A673 (cell line): ENCODE measurements around the gene MMP2.

Source experiments
- EZH2 ChIP-seq: fragments of 200-600 bp; sonication (generic); IDR thresholded peaks from 2 replicates; pipeline ENCODE4 v1.6.1; 2017; ENCODE audit warnings: borderline replicate concordance, low read depth, mild to moderate bottlenecking, mixed read lengths, antibody characterized with exemption, low read length; ENCODE audit not compliant: poor library complexity, severe bottlenecking
- TF ChIP-seq, protein P1 (sequence below): fragments of 300-800, 200-600 bp; sonication (generic); conservative IDR thresholded peaks from 2 replicates; pipeline ENCODE4 v1.5.1; 2017; ENCODE audit warnings: low read depth, mild to moderate bottlenecking, antibody characterized with exemption, low read length, moderate library complexity, mixed read lengths

GRCh38 chr16:55505333-55506015 lies 26.5 kb downstream of the MMP2 start:
- TF ChIP-seq, protein P1, sequence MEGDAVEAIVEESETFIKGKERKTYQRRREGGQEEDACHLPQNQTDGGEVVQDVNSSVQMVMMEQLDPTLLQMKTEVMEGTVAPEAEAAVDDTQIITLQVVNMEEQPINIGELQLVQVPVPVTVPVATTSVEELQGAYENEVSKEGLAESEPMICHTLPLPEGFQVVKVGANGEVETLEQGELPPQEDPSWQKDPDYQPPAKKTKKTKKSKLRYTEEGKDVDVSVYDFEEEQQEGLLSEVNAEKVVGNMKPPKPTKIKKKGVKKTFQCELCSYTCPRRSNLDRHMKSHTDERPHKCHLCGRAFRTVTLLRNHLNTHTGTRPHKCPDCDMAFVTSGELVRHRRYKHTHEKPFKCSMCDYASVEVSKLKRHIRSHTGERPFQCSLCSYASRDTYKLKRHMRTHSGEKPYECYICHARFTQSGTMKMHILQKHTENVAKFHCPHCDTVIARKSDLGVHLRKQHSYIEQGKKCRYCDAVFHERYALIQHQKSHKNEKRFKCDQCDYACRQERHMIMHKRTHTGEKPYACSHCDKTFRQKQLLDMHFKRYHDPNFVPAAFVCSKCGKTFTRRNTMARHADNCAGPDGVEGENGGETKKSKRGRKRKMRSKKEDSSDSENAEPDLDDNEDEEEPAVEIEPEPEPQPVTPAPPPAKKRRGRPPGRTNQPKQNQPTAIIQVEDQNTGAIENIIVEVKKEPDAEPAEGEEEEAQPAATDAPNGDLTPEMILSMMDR: no peak
- TF ChIP-seq EZH2: no peak
